Brain microvascular endothelial cell (primary cell): ENCODE data around the gene ERC2.
A peak's percentile ranks its signal among the peaks of the same experiment; 100 is the strongest.

Experiments
- DNase-seq: peaks from one replicate; pipeline ENCODE4 v3.0.0-alpha.2; 2020
- H3K27ac ChIP-seq: fragments of 250-450 bp; sonication (Bioruptor Pico); 2 replicates; pipeline ENCODE4 v1.5.1; 2020; ENCODE audit warnings: mild to moderate bottlenecking, moderate library complexity
- H3K27me3 ChIP-seq: fragments of 250-450 bp; sonication (Bioruptor Pico); replicated peaks from 2 replicates; pipeline ENCODE4 v1.5.1; 2020; ENCODE audit warnings: mild to moderate bottlenecking
- H3K36me3 ChIP-seq: fragments of 250-450 bp; sonication (Bioruptor Pico); replicated peaks from 2 replicates; pipeline ENCODE4 v1.5.1; 2020; ENCODE audit warnings: mild to moderate bottlenecking
- H3K4me3 ChIP-seq: 2 replicates; pipeline ENCODE4 v1.5.1; 2011; ENCODE audit warnings: low read depth, mild to moderate bottlenecking, control low read depth, low read length, moderate library complexity
- CTCF ChIP-seq: IDR thresholded peaks from 2 replicates; pipeline ENCODE4 v1.5.1; 2011; ENCODE audit warnings: low read depth, mild to moderate bottlenecking, moderate library complexity, low read length, control low read depth, inconsistent platforms; ENCODE audit errors: missing control alignments
- in situ Hi-C: cut with HindIII; loops from 2 replicates; pipeline ENCODE4 v1.10.0; 2017; ENCODE audit warnings: low sequenced_read_pairs, low pct_ligation_motif_present

Gene ERC2

GRCh38 chr3:55483196-55484095, 984.8 kb downstream of the ERC2 start:
- peak overlapping the region; percentile 27 for H3K27ac ChIP-seq
- H3K4me3 ChIP-seq, result peak overlapping the region; percentile 90
- no peak for TF ChIP-seq CTCF

GRCh38 chr3:55482496-55483195, 985.6 kb downstream of the ERC2 start:
- Histone ChIP-seq H3K36me3 (peaks cover 5% of the 10 kb centered on the region), H3K27me3 (no peaks in the 10 kb centered on the region), H3K4me3 (peak overlapping the region; percentile 90), H3K27ac (peak overlapping the region; percentile 86)
- no peak for TF ChIP-seq CTCF
- in situ Hi-C loops, result loop anchor here (25.0 kb wide), 4 partner anchors 230 to 620 kb away; no protein-coding TSS in a partner anchor
- DNase-seq, result peak; percentile 27

More at GRCh38 chr3:55483196-55484095, 984.8 kb downstream of the ERC2 start:
- H3K27me3 ChIP-seq, result no peaks in the 10 kb centered on the region
- peaks cover 5% of the 10 kb centered on the region for H3K36me3 ChIP-seq
- no peak for DNase-seq
- in situ Hi-C loops, result loop anchor here (25.0 kb wide), 4 partner anchors 229 to 621 kb away; no protein-coding TSS in a partner anchor

- peak; percentile 20 for DNase-seq
- Histone ChIP-seq H3K27ac (peak overlapping the region; percentile 86), H3K27me3 (no peaks in the 10 kb centered on the region)
Measured at GRCh38 chr3:55481744-55482495, 986.3 kb downstream of the ERC2 start.

GRCh38 chr3:55480911-55481743, 987.1 kb downstream of the ERC2 start:
- DNase-seq, result peak; percentile 59
- TF ChIP-seq CTCF, result no peak
- Histone ChIP-seq H3K27me3 (no peaks in the 10 kb centered on the region), H3K36me3 (peaks cover 5% of the 10 kb centered on the region), H3K27ac (peak overlapping the region; percentile 86), H3K4me3 (peak overlapping the region; percentile 90)
- in situ Hi-C loops, result loop anchor here (25.0 kb wide), 4 partner anchors 231 to 619 kb away; no protein-coding TSS in a partner anchor

More at GRCh38 chr3:55481744-55482495, 986.3 kb downstream of the ERC2 start:
- peaks cover 5% of the 10 kb centered on the region for H3K36me3 ChIP-seq
- peak; percentile 45 for TF ChIP-seq CTCF
- in situ Hi-C loops, result loop anchor here (25.0 kb wide), 4 partner anchors 230 to 620 kb away; no protein-coding TSS in a partner anchor
- H3K4me3 ChIP-seq, result peak overlapping the region; percentile 90
